ENCODE data around the gene PIK3CD.
"Not testable (repeated sequence)": the region's sequence is repeated elsewhere in the genome, so short reads cannot be mapped to it uniquely, and the experiment has no call there.

The PIK3CD gene

GRCh38 chr1:9655836-9656235, 4.3 kb downstream of the PIK3CD start:
- DNase-seq, result no peak

GRCh38 chr1:9657521-9658032, 6.0 kb downstream of the PIK3CD start:
- no peak for DNase-seq

- no peak for DNase-seq
Observed at GRCh38 chr1:9658199-9658598, 6.7 kb downstream of the PIK3CD start.

- no peak for DNase-seq
Observed at GRCh38 chr1:9659328-9659727, 7.8 kb downstream of the PIK3CD start.

GRCh38 chr1:9663257-9663656, 11.7 kb downstream of the PIK3CD start:
- DNase-seq, result no peak

- DNase-seq, result no peak
Observed at GRCh38 chr1:9665193-9665592, 13.7 kb downstream of the PIK3CD start.

GRCh38 chr1:9668080-9668479, 16.5 kb downstream of the PIK3CD start:
- DNase-seq, result no peak

- no peak for DNase-seq
Observed at GRCh38 chr1:9670085-9670484, 18.6 kb downstream of the PIK3CD start.

- DNase-seq, result no peak
Observed at GRCh38 chr1:9671377-9672140, 20.0 kb downstream of the PIK3CD start.

- no peak for DNase-seq
Observed at GRCh38 chr1:9672444-9672843, 20.9 kb downstream of the PIK3CD start.

GRCh38 chr1:9675393-9675792, 23.9 kb downstream of the PIK3CD start:
- DNase-seq, result no peak

- DNase-seq, result not testable (repeated sequence)
Observed at GRCh38 chr1:9676128-9676527, 24.6 kb downstream of the PIK3CD start.

GRCh38 chr1:9676815-9677393, 25.4 kb downstream of the PIK3CD start:
- no peak for DNase-seq

GRCh38 chr1:9680091-9680490, 28.6 kb downstream of the PIK3CD start:
- no peak for DNase-seq

- DNase-seq, result no peak
Observed at GRCh38 chr1:9680828-9681227, 29.3 kb downstream of the PIK3CD start.

- DNase-seq, result no peak
Observed at GRCh38 chr1:9684801-9685200, 33.3 kb downstream of the PIK3CD start.

- peak; percentile 55 for DNase-seq
Observed at GRCh38 chr1:9687120-9687873, 35.8 kb downstream of the PIK3CD start.

- no peak for DNase-seq
Observed at GRCh38 chr1:9687874-9688582, 36.5 kb downstream of the PIK3CD start.

- DNase-seq, result no peak
Observed at GRCh38 chr1:9688599-9688998, 37.1 kb downstream of the PIK3CD start.

- peak; percentile 74 for DNase-seq
Observed at GRCh38 chr1:9689011-9689706, 37.6 kb downstream of the PIK3CD start.

GRCh38 chr1:9689971-9690381, 38.4 kb downstream of the PIK3CD start:
- DNase-seq, result no peak

GRCh38 chr1:9690440-9691107, 39.0 kb downstream of the PIK3CD start:
- DNase-seq, result no peak

Measured in left hindlimb (tissue), 1 donor.